Measurements from ENCODE around the gene DEPP1.

DNA sequence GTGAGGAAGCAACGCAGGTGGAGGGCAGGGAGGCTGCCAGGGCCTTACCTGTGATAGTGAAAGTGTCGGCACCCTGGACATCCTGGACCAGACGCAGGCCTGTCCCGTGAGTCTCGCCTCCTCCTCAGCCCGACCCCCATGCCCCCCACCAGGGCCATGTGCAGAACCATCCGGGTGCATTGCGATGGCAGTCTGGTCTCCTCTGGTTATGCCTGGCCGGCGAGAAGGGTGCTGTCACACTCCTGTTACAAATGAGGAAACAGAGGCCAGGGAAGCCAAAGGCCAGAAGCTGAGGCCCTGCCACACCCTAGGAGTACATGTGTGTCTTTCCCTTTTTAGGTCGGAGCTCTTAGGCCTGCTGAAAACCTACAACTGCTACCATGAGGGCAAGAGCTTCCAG lies 7.2 kb downstream of the DEPP1 start:
- TF ChIP-seq, protein P1, sequence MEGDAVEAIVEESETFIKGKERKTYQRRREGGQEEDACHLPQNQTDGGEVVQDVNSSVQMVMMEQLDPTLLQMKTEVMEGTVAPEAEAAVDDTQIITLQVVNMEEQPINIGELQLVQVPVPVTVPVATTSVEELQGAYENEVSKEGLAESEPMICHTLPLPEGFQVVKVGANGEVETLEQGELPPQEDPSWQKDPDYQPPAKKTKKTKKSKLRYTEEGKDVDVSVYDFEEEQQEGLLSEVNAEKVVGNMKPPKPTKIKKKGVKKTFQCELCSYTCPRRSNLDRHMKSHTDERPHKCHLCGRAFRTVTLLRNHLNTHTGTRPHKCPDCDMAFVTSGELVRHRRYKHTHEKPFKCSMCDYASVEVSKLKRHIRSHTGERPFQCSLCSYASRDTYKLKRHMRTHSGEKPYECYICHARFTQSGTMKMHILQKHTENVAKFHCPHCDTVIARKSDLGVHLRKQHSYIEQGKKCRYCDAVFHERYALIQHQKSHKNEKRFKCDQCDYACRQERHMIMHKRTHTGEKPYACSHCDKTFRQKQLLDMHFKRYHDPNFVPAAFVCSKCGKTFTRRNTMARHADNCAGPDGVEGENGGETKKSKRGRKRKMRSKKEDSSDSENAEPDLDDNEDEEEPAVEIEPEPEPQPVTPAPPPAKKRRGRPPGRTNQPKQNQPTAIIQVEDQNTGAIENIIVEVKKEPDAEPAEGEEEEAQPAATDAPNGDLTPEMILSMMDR (conservative IDR thresholded peaks at IDR 0.05; ENCODE audit: low read length) = no peak
- no peak for TF ChIP-seq EZH2phosphoT487 (IDR thresholded peaks at IDR 0.05; ENCODE audit: borderline replicate concordance)
